UCSD-AML1 (cell line): ENCODE data around the gene RHBDL1.
A peak's percentile ranks its signal among the peaks of the same experiment; 100 is the strongest.

Experiments
- DNase-seq: peaks from one replicate; lab custom pipeline; 2025; ENCODE audit not compliant: unreplicated experiment; lab: John Stamatoyannopoulos, UW

Gene RHBDL1

DNA sequence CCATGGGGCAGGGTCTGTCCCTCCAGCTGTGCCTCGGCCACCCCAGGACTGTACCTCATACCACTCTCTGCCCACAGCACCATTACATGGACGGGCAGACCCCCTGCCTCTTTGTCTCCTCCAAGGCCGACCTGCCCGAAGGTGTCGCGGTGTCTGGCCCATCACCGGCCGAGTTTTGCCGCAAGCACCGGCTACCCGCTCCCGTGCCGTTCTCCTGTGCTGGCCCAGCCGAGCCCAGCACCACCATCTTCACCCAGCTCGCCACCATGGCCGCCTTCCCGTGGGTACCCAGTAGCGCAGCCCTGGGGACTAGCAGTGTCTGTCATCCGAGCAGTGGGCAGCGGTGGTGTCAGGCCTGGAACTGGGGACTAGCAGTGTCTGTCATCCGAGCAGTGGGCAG is 2.6 kb upstream of the RHBDL1 start:
- no peak for DNase-seq

DNA sequence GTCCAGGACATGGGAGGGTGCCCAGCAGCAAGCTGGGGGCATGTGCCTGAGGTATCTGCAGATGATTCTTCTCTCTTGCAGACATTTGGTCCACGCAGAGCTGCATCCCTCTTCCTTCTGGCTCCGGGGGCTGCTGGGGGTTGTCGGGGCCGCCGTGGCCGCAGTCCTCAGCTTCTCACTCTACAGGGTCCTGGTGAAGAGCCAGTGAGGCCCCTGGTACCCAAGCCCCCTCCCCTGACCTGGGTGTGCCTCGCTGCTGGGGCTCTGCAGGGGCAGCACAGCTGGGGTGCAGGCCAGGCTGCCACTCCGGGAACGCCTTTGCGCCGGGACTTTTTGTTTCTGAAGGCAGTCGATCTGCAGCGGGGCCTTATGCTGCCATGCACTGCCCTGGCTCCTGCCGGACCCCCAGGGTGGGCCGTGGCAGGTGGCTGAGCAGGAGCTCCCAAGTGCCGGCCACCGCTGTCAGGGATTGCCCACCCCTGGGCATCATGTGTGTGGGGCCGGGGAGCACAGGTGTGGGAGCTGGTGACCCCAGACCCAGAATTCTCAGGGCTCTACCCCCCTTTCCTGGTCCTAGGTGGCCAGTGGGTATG is 2.0 kb upstream of the RHBDL1 start:
- no peak for DNase-seq

DNA sequence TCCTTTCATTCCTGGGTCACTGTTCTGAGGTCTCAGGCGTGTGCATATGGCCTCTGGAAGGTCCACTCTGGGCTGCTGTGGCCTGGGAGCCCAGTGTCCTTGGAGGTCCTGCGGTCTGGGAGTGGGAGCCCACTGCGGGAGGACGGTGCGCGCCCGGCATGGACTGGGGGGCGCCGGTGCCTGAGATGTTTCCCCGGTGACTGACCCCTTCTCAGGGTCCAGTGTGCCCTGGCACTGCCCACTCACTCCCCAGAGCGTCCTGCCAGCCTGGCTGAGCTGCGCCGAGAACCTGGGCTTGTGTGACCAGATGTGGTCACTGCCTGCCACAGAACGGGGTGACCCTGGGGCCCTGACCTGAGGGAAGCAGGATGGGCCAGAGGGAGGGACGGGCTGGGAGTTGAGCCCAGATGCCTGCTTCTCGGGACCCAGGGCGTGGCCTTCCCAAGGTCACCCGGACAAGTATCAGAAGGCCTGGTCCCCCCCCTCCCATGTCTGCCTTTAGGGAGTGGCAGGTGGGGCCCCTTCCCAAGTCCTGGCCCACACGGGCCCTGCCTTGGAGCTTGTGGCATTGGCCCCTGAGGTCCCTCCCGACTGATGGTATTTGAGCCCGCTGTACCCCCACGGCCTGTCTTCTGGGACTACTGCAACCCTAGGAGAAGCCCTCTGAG is 1.1 kb upstream of the RHBDL1 start:
- no peak for DNase-seq

- DNase-seq, result no peak
These were observed 553 bp downstream of the RHBDL1 start for GRCh38 chr16:675884-676564.

GRCh38 chr16:676565-676902 is 1.1 kb downstream of the RHBDL1 start:
- no peak for DNase-seq

- no peak for DNase-seq
These were observed 1.4 kb downstream of the RHBDL1 start for GRCh38 chr16:676913-677312.

GRCh38 chr16:677316-678190 is 2.1 kb downstream of the RHBDL1 start:
- DNase-seq, result no peak

- DNase-seq, result no peak
These were observed 2.9 kb downstream of the RHBDL1 start for GRCh38 chr16:678209-678857.

- DNase-seq, result peak; percentile 77
These were observed 3.7 kb downstream of the RHBDL1 start for GRCh38 chr16:678858-679813.

GRCh38 chr16:679814-680624 is 4.5 kb downstream of the RHBDL1 start, which contains the start of gene STUB1:
TSS of gene STUB1 (plus strand) at chr16:680410. CDS start at chr16:680526, 116 bp downstream.
- peak; percentile 91 for DNase-seq

DNA sequence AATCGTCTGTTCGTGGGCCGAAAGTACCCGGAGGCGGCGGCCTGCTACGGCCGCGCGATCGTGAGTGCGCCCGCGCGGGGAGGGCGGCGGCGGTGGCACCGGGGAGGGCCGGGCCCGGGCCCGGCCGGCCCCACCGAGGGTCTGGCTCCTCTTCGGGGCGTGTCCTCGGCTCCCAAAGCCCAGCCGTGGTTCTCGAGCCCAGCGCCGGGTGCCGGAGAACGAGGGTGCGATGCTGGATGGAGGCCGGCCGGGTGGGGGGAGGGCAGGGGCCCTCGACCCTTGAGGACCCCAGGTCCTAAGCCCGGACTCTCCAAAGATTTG is 5.1 kb downstream of the RHBDL1 start:
- DNase-seq, result no peak

- peak; percentile 50 for DNase-seq
These were observed 5.7 kb downstream of the RHBDL1 start for GRCh38 chr16:680967-681745.

DNA sequence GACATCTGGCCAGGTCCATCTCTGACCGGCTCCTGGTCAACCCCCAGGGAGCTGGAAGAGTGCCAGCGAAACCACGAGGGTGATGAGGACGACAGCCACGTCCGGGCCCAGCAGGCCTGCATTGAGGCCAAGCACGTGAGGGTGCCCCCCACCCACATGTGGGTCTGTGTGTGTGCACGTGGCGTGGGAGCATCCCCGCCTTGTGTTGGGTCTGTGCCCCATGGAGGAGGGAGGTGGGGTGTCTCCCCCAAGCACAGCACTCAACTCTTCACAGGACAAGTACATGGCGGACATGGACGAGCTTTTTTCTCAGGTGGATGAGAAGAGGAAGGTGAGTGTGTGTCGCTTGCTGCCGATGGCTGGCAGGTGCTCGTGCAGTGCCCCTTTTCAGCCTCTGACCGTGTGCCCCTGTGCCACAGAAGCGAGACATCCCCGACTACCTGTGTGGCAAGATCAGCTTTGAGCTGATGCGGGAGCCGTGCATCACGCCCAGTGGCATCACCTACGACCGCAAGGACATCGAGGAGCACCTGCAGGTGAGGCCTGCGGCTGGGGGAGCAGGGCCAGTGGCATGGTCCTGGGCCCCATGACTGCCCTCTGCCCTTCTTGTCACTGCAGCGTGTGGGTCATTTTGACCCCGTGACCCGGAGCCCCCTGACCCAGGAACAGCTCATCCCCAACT is 6.4 kb downstream of the RHBDL1 start:
- no peak for DNase-seq

- DNase-seq, result no peak
These were observed 7.3 kb downstream of the RHBDL1 start for GRCh38 chr16:682493-683395.

GRCh38 chr16:683396-684070 is 8.1 kb downstream of the RHBDL1 start:
- DNase-seq, result no peak

- DNase-seq, result peak; percentile 93
These were observed 8.8 kb downstream of the RHBDL1 start, which contains the start of gene JMJD8 for GRCh38 chr16:684071-684794. TSS of gene JMJD8 (minus strand) at chr16:684334. CDS start at chr16:684319, 15 bp downstream.
